ENCODE measurements around the gene RPL13. TPM values are rescaled to one million over a fixed set of nuclear protein-coding genes. Genes with fewer than 3 reads are reported as not detected.
A peak's percentile ranks its signal among the peaks of the same experiment; 100 is the strongest.

The RPL13 gene
- total and polyA plus RNA-seq, 2 of the 13 experiments (the other 11 are each of a cell fraction or from before 2014, with no cell fraction given): 2,988 to 4,411 TPM

DNA sequence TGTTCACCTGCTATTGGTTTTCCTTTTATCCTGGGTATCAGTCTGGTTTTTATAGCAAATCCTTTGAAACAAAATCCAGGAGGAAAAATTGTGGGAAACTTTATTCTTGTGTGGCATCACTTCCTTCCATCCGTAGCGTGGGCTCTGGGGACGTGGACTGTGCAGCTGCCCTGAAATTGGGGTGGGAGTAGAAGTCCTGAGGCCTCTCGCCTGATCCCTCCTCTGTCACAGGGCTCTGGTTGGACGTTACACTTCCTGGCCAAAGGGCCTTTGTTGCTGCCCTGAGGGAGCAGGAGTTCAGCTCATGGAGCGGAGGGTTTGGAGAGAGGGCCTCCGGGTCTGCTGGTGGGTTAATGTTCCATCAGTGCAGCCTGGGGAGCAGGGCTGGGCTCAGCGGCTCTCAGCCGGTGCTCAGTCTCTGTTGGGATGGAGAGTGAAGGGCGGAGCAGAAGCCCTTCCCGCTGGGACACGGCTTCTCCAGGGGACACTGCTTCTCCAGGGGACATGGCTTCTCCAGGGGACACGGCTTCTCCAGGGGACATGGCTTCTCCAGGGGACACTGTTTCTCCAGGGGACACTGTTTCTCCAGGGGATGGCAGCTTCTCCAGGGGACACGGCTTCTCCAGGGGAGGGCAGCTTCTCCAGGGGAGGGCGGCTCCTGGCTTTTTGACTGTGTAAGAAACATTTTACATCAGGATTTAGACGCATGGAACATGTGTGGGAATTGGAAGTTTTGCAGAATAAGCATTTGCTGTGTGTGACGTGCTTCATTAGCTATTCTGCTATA is 15.2 kb upstream of the RPL13 start (continued):
- TF ChIP-seq, protein P1, sequence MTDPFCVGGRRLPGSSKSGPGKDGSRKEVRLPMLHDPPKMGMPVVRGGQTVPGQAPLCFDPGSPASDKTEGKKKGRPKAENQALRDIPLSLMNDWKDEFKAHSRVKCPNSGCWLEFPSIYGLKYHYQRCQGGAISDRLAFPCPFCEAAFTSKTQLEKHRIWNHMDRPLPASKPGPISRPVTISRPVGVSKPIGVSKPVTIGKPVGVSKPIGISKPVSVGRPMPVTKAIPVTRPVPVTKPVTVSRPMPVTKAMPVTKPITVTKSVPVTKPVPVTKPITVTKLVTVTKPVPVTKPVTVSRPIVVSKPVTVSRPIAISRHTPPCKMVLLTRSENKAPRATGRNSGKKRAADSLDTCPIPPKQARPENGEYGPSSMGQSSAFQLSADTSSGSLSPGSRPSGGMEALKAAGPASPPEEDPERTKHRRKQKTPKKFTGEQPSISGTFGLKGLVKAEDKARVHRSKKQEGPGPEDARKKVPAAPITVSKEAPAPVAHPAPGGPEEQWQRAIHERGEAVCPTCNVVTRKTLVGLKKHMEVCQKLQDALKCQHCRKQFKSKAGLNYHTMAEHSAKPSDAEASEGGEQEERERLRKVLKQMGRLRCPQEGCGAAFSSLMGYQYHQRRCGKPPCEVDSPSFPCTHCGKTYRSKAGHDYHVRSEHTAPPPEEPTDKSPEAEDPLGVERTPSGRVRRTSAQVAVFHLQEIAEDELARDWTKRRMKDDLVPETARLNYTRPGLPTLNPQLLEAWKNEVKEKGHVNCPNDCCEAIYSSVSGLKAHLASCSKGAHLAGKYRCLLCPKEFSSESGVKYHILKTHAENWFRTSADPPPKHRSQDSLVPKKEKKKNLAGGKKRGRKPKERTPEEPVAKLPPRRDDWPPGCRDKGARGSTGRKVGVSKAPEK (CRISPR knock-in tag; IDR thresholded peaks at IDR 0.05; ENCODE audit: borderline replicate concordance): no peak; the same call in 1 of the 2 replicates
- no peak for TF ChIP-seq ZNF264 (CRISPR knock-in tag; IDR thresholded peaks at IDR 0.05)
- no peak for TF ChIP-seq ZNF75D (CRISPR knock-in tag; IDR thresholded peaks at IDR 0.05; ENCODE audit: borderline replicate concordance)
- TF ChIP-seq IRF2 (CRISPR knock-in tag; IDR thresholded peaks at IDR 0.05): no peak; the same call in 1 of the 2 replicates
- no peak for TF ChIP-seq HES4 (CRISPR knock-in tag; IDR thresholded peaks at IDR 0.05; ENCODE audit: borderline replicate concordance)
- peak; percentile 63 for TF ChIP-seq ASH2L (IDR thresholded peaks at IDR 0.05; ENCODE audit: insufficient read length, low read depth, low read length)
- TF ChIP-seq ZBTB4 (CRISPR knock-in tag; IDR thresholded peaks at IDR 0.05; ENCODE audit: borderline replicate concordance): peak; percentile 92; the same call in 1 of the 2 replicates
- TF ChIP-seq ZNF382 (CRISPR knock-in tag; IDR thresholded peaks at IDR 0.05; ENCODE audit: borderline replicate concordance): no peak
- no peak for TF ChIP-seq PAX8 (CRISPR knock-in tag; IDR thresholded peaks at IDR 0.05; ENCODE audit: borderline replicate concordance)
- TF ChIP-seq ZNF878 (CRISPR knock-in tag; IDR thresholded peaks at IDR 0.05): no peak
- no peak for TF ChIP-seq FOXO4 (CRISPR knock-in tag; conservative IDR thresholded peaks at IDR 0.05)
- no peak for TF ChIP-seq ZNF720 (CRISPR knock-in tag; IDR thresholded peaks at IDR 0.05)
- TF ChIP-seq HOXA3 (CRISPR knock-in tag; IDR thresholded peaks at IDR 0.05): peak; percentile 75
- peak; percentile 96 for TF ChIP-seq HNF4G (IDR thresholded peaks at IDR 0.05; ENCODE audit: borderline replicate concordance, low read depth, low read length)
- peak; percentile 75; the same call in 1 of the 2 replicates for TF ChIP-seq HNF4G (CRISPR knock-in tag; IDR thresholded peaks at IDR 0.05; ENCODE audit: borderline replicate concordance, low read depth)
- TF ChIP-seq RFX5 (IDR thresholded peaks at IDR 0.05; ENCODE audit: low read depth, low read length): peak; percentile 75; the same call in 1 of the 2 replicates
- TF ChIP-seq, protein P2, sequence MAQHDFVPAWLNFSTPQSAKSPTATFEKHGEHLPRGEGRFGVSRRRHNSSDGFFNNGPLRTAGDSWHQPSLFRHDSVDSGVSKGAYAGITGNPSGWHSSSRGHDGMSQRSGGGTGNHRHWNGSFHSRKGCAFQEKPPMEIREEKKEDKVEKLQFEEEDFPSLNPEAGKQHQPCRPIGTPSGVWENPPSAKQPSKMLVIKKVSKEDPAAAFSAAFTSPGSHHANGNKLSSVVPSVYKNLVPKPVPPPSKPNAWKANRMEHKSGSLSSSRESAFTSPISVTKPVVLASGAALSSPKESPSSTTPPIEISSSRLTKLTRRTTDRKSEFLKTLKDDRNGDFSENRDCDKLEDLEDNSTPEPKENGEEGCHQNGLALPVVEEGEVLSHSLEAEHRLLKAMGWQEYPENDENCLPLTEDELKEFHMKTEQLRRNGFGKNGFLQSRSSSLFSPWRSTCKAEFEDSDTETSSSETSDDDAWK (CRISPR knock-in tag; IDR thresholded peaks at IDR 0.05): no peak
- TF ChIP-seq ZNF614 (CRISPR knock-in tag; IDR thresholded peaks at IDR 0.05; ENCODE audit: borderline replicate concordance): peak; percentile 17; the same call in 1 of the 2 replicates
- peak; percentile 72 for TF ChIP-seq ZMYM3 (CRISPR knock-in tag; IDR thresholded peaks at IDR 0.05)
